Endothelial cell of hepatic sinusoid (primary cell): Measurements from ENCODE around the gene POLR3H.

Experiments
- in situ Hi-C: cut with HindIII; loops from 2 replicates; pipeline ENCODE4 v1.10.0; 2017; ENCODE audit warnings: low sequenced_read_pairs

The POLR3H gene

GRCh38 chr22:41539146-41540005 is 4.9 kb downstream of the POLR3H start:
- in situ Hi-C loops: no loop called here

GRCh38 chr22:41538583-41538982 is 5.7 kb downstream of the POLR3H start:
- in situ Hi-C loops: no loop called here

DNA sequence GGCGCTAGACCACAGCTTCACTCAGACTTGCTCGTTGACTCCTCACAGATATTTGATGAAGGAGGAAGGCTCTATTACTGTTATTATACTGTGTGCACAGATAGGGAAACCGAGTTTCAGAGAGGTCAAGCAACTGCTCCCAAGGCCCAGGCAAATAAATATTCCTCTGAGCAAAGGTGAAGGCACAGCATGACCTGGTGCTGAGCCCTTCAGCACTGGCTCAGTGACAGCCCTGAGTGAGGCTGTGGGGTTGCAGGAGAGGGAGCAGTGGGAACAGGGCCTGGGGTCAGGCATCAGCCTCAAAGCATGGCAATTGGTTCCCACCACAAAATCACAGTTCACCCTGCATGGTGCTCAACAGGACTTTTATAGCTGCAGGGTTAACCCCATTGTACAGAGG is 7.1 kb downstream of the POLR3H start:
- in situ Hi-C loops: no loop called here

- in situ Hi-C loops: no loop called here
Observed at GRCh38 chr22:41535244-41535643, 9.0 kb downstream of the POLR3H start.

- in situ Hi-C loops: no loop called here
Observed at GRCh38 chr22:41534219-41534618, 10.1 kb downstream of the POLR3H start.

GRCh38 chr22:41532908-41533825 is 11.1 kb downstream of the POLR3H start:
- in situ Hi-C loops: no loop called here

- in situ Hi-C loops: no loop called here
Observed at GRCh38 chr22:41531715-41532477, 12.4 kb downstream of the POLR3H start.

DNA sequence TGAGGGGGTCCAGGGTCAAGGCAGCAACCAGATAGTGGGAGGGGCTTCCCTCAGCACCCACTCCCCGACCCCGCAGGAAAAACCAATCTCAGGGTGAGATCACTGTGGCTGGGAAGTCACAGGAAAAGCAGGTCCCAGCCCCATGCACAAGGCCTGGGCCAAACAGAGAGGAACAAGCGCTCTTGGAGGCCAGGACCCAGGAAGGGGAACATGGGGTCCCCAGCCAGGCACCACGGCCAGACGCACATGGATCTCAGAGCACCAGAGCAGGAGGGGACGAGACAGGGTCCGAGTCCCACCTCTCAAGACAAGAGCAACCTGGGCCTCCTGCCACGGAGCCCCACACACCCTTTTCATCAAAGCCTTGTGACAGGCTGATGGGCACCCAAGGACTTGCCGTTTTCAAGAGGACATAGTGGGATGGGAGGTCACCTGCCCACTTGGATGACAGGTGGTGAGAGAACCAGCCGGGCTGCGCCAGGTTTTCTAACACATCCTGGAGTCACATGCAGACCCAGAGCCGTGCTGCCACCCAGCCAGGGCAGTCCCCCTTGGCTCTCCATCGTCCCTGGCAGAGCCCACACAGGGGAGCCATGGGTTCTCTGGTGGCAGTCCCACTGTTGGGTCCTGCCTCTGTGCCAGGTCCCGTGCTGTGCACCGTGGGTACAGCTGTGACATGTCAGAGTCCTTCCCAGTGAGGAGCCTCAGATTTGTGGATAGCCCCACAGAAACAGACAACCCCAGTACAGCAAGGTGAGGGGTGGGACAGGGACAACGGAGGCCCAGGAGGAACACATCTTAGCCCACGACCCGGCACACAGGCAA is 13.2 kb downstream of the POLR3H start:
- in situ Hi-C loops: no loop called here

- in situ Hi-C loops: no loop called here
Observed at GRCh38 chr22:41528938-41529561, 15.2 kb downstream of the POLR3H start.

- in situ Hi-C loops: no loop called here
Observed at GRCh38 chr22:41528132-41528766, 16.0 kb downstream of the POLR3H start.

DNA sequence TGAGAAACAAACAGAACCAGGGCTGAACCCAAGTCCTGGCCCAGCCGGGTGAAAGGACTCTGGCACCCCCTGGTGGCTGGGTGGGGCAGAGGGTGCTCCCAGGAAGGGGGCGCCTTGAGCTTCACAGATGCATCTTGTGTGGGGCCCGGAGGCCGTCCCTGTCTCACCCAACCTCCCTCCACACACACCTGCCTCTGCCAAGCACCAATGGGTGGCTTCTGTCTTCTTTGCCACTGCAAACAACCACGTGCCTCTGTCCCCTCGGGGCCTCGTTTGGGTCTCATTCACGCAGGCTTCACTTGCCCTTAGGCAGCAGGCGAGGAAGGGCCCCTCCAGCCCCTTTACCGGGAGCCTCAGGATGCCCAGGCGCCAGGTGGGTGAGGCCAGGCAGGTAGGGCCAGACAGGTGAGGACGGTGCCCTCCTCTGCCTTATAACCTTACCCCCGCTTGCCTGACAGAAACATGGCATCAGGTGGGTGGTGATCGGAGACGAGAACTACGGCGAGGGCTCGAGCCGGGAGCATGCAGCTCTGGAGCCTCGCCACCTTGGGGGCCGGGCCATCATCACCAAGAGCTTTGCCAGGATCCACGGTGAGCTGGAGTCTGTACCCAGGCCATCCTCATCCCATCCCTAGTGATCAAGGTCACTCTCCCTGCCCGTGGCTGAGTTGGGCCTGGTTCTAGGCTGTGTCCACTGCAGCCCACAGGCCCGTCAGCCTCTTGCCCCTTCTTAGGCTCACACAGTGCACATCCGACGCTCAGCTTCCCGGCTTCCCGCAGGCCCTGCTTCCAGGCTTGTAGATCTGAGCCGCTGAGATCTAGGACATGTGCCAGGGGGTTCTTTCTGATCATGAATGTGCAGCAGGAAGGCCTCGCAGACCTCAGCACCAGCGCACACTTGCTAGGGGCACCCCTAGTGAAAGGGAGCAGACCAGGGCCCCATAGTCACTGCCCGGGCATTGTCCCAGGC is 17.2 kb downstream of the POLR3H start:
- in situ Hi-C loops: no loop called here

GRCh38 chr22:41526226-41526829 is 17.9 kb downstream of the POLR3H start:
- in situ Hi-C loops: no loop called here

DNA sequence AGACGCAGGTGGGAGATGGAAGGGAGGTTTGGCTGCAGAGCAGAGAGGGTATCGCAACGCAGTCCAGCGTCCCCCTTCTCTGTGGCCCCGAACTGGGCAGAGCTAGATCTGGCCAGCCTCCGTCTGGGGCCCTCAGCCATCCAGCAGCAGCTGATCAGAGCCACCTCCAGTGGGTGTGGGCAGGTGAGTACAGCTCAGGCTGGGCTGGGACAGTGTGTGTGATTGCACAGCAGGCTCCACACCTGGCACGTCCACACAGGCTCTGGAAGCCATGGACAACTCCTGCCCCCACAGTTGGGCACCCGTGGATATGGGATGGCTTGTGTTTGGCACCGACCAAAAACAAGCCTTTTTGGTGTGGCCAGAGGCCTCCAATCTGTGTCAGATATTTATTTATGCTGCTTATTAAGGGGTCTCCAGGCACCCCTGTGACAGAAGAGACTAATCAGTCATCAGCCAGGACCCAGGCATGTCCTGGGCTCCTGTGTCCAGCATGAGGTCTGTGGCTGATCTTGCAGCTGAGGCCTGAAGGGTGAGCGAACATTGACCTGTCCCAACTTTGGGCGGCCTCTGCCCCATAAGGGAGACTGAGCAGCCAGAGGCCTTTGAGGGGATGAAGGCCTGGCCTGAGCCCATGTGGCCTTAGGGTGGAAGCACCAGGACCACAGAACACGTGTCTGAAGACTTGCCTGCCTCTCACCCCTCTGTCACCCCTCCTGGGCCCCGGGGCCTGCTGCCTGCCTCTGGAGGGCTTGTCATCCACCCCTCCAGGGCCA is 18.6 kb downstream of the POLR3H start:
- in situ Hi-C loops: no loop called here

DNA sequence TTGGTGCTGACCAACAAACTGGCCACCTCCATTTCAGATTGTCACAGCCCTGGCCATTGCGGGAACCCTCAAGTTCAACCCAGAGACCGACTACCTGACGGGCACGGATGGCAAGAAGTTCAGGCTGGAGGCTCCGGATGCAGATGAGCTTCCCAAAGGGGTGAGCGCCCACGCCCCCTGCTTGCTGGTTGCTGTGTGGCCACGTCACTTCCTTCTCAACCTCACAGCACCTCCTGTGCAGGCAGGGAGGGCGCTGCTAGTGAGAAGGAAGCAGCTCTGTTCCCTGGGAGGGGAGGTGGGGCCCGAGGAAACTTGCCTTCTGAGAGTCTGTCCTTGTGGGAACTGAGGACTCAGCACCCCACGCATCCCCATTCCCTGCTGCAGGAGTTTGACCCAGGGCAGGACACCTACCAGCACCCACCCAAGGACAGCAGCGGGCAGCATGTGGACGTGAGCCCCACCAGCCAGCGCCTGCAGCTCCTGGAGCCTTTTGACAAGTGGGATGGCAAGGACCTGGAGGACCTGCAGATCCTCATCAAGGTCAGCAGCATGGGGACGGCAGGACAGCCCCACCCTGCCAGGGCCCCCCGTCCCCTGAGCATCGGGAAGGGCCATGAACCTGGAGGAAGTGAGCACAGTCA is 19.3 kb downstream of the POLR3H start:
- in situ Hi-C loops: no loop called here

DNA sequence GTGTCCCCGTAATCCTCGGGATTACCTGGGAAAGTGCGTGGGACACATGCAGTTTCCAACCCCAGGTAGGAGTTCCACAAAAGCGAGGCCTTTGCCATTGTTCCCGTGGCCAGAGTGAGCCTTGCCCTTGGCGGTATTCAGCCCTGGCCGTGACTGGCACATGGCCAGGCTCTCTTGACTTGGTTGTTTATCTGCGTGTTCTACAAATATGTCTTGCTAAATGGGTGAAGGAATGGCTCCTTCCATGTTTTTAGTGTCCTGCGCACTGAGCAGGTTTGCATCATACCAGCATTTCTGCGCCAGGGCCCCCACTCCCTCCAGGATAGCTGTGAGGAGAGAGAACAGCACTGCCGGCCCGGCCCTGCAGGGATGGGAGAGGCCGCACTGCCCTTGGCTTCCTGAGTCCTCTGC is 20.0 kb downstream of the POLR3H start:
- in situ Hi-C loops: no loop called here

DNA sequence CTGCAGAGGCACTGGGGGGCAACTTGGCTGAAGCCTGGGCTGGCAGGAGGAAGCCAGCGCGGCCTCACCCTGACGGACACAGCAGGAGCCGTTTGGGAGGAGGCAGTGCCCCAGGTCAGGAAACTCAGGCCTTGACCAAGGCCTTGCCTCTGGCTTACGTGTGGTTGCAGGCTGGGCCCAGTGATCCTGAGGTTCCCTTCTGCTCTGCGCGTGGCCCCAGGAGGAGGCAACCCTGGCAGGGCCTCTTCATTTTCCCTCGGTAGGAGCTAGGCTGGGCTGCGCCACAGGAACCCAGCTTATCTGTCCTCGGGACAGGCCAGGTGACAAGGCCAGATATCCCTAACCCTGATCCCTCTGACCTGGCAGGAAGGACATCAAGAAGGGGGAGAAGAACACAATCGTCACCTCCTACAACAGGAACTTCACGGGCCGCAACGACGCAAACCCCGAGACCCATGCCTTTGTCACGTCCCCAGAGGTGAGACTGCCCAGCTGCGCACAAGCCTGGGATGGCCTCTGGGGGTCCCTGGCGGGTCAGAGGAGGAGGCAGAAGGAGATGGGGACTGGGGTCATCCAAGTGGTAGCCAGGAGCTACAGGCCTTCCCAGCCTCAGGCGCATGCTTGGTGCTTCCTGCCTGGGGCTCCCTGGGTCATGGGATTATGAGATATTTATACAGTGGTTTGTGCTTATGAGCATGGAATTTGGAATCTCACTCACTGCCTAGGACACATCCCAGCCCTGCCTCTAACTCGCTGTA is 20.6 kb downstream of the POLR3H start:
- in situ Hi-C loops: no loop called here
